ENCODE data around the gene PRAMEF13.
"Not testable (repeated sequence)": the region's sequence is repeated elsewhere in the genome, so short reads cannot be mapped to it uniquely, and the experiment has no call there.

Gene PRAMEF13, protein sequence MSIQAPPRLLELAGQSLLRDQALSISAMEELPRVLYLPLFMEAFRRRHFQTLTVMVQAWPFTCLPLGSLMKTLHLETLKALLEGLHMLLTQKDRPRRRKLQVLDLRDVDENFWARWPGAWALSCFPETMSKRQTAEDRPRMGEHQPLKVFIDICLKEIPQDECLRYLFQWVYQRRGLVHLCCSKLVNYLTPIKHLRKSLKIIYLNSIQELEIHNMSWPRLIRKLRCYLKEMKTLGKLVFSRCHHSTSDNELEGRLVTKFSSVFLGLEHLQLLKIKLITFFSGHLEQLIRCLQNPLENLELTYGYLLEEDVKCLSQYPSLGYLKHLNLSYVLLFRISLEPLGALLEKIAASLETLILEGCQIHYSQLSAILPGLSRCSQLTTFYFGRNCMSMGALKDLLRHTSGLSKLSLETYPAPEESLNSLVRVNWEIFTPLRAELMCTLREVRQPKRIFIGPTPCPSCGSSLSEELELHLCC

DNA sequence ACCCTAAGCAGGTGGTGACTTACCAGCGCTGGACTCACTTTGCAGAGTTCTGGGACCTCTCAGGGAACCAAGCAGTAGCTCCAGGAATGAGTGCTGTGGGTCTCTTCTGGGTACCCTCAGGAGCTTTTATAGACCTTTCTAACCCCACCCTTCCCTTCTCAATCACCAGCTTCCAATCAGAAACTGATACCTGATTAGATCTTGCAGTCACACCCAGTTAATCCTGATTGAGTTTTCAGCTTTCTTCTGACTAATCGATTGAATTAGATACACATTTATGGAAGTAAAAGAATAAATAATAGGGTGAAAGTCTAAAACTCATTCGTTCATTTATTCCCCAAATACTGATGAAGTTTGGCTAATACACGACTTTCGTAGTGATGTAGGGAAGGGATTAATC is at the start of gene PRAMEF13:
Gene PRAMEF13, minus strand, starts transcription at position 101 of the 400 bp plus-strand sequence. CDS start 1,820 bp downstream, outside the sequence.
- not testable (repeated sequence) for DNase-seq (ENCODE audit: low read depth); H3K4me3 ChIP-seq (ENCODE audit: control insufficient read depth, low read depth, low read length)

DNA sequence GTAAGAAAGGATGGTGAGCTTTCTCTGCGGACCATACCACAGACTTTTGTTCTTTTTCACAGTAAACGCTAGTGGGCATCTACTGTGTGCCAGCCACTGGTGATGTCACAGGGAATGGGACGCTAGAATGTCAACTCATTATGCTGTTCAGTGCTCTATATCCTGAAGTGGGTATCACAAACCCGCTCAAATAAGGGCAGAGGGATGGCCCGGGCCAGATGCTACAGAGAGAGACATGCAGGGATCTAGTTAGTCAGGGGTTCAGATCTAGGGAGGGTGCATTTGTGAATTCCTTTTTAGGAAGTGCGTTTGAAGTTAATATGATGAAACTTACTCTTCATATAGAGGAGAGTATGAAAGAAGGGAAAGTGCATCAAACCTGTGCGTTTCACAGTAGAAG is 45.9 kb upstream of the PRAMEF13 start:
- H3K4me3 ChIP-seq (ENCODE audit: control insufficient read depth, low read depth, low read length); DNase-seq (ENCODE audit: low read depth): not testable (repeated sequence)

DNA sequence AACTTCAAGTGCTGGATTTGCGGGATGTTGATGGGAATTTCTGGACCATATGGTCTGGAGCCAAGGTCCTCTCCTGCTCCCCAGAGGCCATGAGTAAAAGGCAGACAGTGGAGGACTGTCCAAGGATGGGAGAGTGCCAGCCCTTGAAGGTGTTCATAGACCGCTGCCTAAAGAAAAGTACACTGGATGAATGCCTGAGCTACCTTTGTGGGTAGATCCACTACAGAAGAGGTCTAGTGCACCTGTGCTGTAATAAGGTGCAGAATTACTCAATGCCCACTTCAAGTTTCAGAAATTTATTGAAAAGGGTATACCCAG is 45.3 kb upstream of the PRAMEF13 start:
- H3K4me3 ChIP-seq (ENCODE audit: control insufficient read depth, low read depth, low read length); DNase-seq (ENCODE audit: low read depth): not testable (repeated sequence)

DNA sequence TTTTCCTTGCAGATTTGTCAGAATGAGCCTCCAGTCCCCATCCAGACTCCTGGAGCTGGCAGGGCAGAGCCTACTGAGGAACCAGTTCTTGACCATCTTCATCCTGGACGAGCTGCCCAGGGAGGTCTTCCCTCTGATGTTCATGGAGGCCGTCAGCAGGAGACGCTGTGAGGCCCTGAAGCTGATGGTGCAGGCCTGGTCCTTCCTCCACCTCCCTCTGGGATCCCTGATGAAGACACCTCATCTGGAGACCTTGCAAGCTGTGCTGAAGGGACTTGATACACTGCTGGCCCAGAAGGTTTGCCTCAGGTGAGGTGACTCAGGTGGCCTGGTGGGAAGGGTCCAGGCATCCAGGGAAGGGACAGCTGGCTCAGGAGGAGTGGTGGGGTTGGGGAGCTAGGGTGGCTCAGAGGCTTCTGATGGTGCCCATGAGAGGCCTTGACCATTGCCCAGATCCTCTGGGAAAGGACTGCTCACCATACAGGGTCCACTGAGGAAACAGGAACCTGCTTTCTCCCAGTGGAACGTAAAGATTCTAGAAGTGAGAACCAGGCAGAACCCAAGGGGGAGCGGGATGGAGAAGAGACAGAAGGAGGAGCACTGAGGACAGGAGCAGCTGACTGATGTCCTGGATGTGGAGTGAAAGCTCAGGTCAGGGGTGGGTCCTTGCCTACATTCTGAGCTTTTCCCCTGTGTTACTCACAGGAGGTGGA is 44.8 kb upstream of the PRAMEF13 start:
- not testable (repeated sequence) for H3K4me3 ChIP-seq (ENCODE audit: control insufficient read depth, low read depth, low read length); DNase-seq (ENCODE audit: low read depth)

DNA sequence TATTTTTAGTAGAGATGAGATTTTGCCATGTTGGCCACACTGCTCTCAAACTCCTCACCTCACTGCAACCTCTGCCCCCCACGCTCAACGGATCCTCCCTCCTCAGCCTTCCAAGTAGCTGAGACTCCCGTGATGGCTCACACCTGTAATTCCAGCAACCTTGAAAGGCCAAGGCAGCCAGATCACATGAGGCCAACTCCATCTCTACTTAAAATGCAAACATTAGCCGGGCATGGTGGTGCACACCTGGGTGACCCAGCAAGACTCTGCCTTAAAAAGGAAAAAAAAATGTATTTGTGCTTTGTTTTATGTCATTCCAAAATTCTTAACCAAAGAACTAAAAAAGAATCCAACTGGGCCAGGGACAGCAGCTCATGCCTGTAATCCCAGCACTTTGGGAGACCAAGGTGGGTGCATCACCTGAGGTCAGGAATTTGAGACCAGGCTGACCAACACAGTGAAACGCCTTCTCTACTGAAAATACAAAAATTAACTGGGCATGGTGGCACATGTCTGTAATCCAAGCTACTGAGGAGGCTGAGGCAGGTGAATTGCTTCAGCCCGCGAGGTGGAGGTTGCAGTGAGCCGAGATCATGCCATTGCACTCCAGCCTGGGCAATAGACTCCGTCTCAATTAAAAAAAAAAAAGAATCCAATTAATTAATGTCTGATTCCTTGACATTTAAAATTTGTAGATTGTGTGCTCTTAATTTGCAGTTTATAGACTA is 42.5 kb upstream of the PRAMEF13 start:
- DNase-seq (ENCODE audit: low read depth); H3K4me3 ChIP-seq (ENCODE audit: control insufficient read depth, low read depth, low read length): not testable (repeated sequence)

DNA sequence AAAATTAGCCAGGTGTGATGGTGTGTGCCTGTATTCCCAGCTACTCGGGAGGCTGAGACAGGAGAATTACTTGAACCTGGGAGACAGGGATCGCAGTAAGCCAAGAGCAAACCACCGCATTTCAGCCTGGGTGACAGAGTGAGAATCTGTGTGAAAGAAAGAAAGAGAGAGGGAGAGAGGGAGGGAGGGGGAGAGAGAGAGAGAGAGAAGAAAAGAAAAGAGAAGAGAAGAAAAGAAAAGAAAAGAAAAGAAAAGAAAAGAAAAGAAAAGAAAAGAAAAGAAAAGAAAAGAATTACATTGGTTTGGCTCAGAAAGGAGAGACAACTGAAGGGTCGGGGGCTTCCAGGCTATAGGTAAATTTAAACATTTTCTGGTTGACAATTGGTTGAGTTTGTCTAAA is 38.4 kb upstream of the PRAMEF13 start:
- H3K4me3 ChIP-seq (ENCODE audit: control insufficient read depth, low read depth, low read length); DNase-seq (ENCODE audit: low read depth): not testable (repeated sequence)

DNA sequence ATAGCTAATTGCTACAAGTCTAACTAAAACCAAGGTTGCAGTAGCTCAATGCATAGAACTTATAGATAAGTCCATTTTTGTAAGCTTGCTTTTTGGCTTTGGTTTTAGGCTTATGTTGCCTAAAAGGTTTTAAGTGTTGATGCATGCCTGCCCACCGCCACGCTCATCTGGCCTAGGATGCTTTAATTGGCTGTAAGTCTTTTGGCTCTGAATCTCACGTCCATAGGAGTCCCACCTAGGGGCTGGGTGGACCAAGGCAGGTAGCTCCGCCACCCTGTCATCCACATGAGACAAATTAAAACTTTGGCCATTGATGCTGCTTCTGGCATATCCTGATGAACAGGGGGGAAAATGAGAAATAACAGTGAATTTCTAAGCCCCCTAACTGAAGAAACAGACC is 36.4 kb upstream of the PRAMEF13 start:
- DNase-seq (ENCODE audit: low read depth); H3K4me3 ChIP-seq (ENCODE audit: control insufficient read depth, low read depth, low read length): not testable (repeated sequence)

DNA sequence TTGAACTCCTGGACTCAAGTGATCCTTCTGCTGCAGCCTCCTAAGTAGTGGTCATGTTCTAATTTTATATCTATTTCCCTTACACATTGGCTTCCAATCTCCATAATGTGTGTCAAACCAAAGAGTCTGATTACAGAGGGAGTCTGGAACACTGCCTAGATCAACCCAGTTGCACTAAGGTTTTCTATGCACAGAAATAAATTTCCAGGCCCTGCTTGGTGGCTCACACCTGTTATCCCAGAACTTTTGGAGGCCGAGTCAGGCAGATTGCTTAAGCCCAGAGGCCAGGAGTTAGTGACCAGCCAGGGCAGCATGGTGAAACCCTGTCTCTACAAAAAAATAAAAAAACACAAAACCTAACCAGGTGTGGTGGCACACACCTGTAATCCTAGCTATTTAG is 32.8 kb upstream of the PRAMEF13 start:
- not testable (repeated sequence) for DNase-seq (ENCODE audit: low read depth); H3K4me3 ChIP-seq (ENCODE audit: control insufficient read depth, low read depth, low read length)

DNA sequence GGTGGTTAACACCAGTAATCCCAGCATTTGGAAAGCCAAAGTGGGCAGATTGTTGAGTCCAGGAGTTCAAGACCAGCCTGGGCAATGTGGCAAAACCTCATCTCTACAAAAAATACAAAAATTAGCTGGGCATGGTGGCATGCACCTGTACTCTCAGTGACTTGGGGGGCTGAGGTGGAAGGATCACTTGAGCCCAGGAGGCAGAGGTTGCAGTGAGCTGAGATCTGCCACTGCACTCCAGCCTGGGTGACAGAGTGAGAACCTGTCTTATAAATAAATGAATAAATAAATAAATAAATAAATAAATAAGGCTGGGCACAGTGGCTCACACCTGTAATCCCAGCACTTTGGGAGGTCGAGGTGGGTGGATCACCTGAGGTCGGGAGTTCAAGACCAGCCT is 30.8 kb upstream of the PRAMEF13 start:
- DNase-seq (ENCODE audit: low read depth); H3K4me3 ChIP-seq (ENCODE audit: control insufficient read depth, low read depth, low read length): not testable (repeated sequence)

DNA sequence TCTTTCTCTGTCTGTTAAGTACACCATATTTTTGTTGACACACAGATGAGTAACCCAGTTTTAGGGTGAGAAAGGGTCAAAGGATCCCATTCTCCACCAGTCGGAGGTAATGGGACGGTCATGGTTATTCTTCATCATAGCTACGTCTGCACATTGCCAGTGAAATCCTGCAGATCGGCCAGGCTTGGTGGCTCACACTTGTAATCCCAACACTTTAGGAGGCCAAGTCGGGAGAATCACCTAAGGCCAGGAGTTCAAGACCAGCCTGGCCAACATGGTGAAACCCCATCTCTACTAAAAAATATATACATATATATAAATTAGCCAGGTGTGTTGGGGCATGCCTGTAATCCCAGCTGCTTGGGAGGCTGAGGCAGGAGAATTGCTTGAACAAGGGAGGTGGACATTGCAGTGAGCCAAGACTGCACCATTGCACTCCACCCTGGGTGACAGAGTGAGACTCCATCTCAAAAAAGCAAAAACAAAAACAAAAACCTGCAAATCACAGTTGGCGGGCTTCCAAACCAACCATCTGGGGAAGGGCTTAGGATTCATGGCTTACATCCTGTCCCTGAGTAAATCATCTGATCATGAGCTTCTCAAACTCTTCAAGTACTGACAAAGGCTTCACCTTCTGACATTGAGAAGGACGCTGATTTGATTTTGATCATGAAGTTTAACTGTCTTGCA is 30.0 kb upstream of the PRAMEF13 start:
- not testable (repeated sequence) for H3K4me3 ChIP-seq (ENCODE audit: control insufficient read depth, low read depth, low read length); DNase-seq (ENCODE audit: low read depth)

DNA sequence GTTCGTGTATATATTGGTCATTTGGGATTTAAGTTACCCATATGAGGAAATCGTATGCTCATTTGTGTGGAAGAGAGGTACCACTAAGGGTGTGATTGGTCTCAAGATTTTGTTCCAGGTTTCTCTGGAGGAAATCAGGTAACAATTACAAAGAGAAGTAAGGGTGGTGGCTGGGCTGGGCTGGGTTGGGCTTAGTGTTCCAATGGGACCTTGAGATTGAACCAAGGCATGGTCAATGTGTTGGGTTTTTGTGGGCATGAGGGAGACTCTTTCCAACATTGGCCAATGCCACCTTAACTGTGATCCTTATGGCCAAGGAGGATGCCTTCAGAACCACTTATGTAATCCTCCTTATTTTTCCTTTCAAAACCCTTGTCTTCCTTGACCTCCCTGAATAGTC is 29.4 kb upstream of the PRAMEF13 start:
- not testable (repeated sequence) for H3K4me3 ChIP-seq (ENCODE audit: control insufficient read depth, low read depth, low read length); DNase-seq (ENCODE audit: low read depth)

DNA sequence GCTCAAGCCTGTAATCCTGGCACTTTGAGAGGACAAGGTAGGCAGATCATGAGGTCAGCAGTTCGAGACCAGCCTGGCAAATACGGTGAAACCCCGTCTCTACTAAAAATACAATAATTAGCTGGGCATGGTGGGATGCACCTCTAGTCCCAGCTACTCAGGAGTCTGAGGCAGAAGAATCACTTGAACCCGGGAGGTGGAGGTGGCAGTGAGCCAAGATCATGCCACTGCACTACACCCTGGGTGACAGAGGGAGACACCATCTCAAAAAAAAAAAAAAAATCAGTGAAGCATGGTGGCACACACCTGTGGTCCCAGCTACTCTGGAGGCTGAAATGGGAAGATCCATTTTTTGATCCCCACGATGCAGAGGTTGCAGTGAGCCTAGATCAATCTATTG is 28.9 kb upstream of the PRAMEF13 start:
- not testable (repeated sequence) for DNase-seq (ENCODE audit: low read depth); H3K4me3 ChIP-seq (ENCODE audit: control insufficient read depth, low read depth, low read length)

DNA sequence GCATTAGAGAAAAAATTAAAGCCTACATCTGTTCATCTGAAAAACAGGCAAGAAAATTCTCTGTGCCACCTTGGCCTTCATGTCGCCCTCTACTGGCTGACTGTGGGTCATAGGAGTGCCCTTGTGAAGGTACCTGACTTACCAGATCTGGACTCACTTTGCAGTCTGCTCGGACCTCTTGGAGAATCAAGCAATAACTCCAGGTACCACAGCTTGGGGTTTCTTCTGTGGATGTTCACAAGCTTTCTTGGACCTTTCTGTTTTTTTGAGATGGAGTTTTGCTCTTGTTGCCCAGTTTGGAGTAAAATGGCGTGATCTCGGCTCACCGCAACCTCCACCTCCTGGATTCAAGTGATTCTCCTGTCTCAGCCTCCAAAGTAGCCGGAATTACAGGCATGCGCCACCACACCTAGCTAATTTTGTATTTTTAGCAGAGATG is 27.2 kb upstream of the PRAMEF13 start:
- TF ChIP-seq, protein P1, sequence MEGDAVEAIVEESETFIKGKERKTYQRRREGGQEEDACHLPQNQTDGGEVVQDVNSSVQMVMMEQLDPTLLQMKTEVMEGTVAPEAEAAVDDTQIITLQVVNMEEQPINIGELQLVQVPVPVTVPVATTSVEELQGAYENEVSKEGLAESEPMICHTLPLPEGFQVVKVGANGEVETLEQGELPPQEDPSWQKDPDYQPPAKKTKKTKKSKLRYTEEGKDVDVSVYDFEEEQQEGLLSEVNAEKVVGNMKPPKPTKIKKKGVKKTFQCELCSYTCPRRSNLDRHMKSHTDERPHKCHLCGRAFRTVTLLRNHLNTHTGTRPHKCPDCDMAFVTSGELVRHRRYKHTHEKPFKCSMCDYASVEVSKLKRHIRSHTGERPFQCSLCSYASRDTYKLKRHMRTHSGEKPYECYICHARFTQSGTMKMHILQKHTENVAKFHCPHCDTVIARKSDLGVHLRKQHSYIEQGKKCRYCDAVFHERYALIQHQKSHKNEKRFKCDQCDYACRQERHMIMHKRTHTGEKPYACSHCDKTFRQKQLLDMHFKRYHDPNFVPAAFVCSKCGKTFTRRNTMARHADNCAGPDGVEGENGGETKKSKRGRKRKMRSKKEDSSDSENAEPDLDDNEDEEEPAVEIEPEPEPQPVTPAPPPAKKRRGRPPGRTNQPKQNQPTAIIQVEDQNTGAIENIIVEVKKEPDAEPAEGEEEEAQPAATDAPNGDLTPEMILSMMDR (IDR thresholded peaks at IDR 0.05; ENCODE audit: control insufficient read depth, insufficient read depth, low read depth, low read length, missing control alignments) = no peak
- DNase-seq (ENCODE audit: low read depth) = no peak
- no peak overlapping the region for H3K4me3 ChIP-seq (ENCODE audit: control insufficient read depth, low read depth, low read length)

DNA sequence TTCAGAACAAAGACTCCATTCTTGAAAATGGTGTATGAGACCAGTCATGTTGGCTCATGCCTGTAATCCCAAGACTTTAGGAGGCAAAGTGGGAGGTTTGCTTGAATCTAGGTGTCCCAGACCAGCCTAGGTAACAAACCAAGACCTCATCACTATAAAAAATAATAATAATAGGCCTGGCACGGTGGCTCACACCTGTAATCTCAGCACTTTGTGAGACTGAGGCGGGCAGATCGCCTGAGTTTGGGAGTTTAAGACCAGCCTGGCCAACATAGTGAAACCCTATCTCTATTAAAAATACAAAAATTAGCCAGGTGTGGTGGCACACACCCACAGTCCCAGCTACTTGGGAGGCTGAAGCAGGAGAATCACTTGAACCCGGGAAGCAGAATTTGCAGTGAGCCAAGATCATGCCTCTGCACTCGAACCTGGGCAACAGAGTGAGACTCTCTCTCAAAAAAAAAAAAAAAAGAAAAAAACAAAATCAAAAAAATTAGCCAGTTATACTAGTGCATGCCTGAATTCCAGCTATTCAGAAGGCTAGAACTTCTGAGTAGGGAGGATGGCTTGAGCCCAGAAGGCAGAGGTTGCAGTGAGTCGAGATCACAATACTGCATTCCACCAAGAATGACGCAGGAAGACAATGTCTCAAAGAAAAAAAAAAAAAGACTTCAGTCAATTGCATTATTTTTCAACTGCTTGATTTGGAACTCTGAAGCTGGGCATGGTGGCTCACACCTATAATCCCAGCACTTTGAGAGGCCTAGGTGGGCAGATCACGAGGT is 26.3 kb upstream of the PRAMEF13 start:
- not testable (repeated sequence) for DNase-seq (ENCODE audit: low read depth); H3K4me3 ChIP-seq (ENCODE audit: control insufficient read depth, low read depth, low read length)

DNA sequence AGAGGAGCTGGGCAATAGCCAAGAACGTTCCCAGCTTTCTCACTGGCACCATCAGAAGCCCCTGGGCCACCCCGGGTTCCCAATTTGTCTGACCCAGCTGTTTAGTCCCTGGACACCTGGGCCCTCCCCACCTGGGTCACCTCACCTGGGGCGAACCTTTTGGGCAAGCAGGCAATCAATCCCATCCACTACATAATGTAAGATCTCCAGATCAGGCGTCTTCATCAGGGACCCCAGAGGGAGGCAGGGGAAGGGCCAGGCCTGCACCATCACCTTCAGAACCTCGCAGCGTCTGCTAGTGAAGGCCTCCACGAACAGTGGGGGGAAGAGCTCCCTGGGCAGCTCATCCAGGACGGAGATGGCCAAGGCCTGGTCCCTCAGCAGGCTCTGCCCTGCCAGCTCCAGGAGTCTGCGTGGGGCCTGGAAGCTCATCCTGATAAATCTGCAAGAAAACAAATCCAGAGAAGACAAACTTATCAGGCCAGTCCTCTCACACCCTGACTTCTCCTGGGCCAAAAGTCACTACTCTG is 24.5 kb upstream of the PRAMEF13 start, which contains the start of gene PRAMEF18:
Gene PRAMEF18, minus strand, starts transcription at position 480 of the 530 bp plus-strand sequence. Its CDS starts 48 bp downstream, at position 432.
- DNase-seq (ENCODE audit: low read depth); H3K4me3 ChIP-seq (ENCODE audit: control insufficient read depth, low read depth, low read length): not testable (repeated sequence)

Measured in AG09309 (cell line).